HL-60 (cell line): ENCODE measurements around the gene CRMP1.

Experiments
- CTCF ChIP-seq: IDR thresholded peaks from one replicate; pipeline ENCODE4 v1.5.1; 2011; ENCODE audit warnings: low read length, control low read depth, inconsistent platforms; ENCODE audit not compliant: insufficient read depth
- POLR2AphosphoS5 ChIP-seq: IDR thresholded peaks from 2 replicates; pipeline ENCODE4 v1.6.1; 2012; ENCODE audit warnings: low read depth

GRCh38 chr4:5810151-5810550 is 82.7 kb downstream of the CRMP1 start:
- TF ChIP-seq CTCF (no peak), POLR2AphosphoS5 (no peak)
